HG03025 (cell line): ENCODE data around the gene GGCT.

ENCODE experiments used
- ATAC-seq: cut with Tn5 transposase; IDR thresholded peaks from one replicate; pipeline ENCODE4 v1.9.1; 2021; ENCODE audit warnings: mild to moderate bottlenecking, moderate library complexity; ENCODE audit not compliant: unreplicated experiment, low FRiP score

GGCT gene

DNA sequence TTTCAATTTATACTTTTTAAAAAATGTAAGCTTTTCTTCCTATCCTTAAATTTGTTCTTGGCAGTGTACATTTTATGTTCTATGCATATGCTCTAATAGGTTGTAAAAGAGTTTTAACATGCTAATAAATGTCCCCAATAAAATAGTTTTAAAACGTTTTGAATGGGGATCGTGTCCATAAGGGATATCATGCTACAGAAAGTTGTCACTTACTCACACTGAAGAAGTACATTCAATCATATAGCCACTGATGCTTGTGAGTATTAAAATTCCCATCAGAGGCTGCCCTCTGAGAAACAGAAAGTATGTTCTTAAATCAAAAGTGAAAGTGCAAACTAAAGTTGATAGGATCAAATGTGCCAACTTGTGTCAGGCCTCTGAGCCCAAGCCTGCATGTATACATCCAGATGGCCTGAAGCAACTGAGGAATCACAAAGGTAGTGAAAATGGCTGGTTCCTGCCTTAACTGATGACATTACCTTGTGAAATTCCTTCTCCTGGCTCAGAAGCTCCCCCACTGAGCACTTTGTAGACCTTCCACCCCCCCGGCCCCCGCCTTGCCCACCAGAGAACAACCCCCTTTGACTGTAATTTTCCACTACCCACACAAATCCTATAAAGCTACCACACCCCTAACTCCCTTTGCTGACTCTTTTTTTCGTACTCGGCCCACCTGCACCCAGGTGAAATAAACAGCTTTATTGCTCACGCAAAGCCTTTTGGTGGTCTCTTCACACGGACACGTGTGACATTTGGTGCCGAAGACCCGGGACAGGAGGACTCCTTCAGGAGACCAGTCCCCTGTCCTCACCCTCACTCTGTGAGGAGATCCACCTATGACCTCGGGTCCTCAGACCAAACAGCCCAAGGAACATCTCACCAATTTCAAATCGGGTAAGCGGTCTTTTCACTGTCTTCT is 25.2 kb downstream of the GGCT start:
- no peak for ATAC-seq

GRCh38 chr7:30478349-30479201 is 26.1 kb downstream of the GGCT start, which contains the start of gene NOD1:
Gene NOD1, minus strand, starts transcription at chr7:30478784. Its CDS starts 21,863 bp downstream, at chr7:30456921.
- ATAC-seq: peak; percentile 97

GRCh38 chr7:30476459-30477145 is 28.0 kb downstream of the GGCT start:
- ATAC-seq: no peak

DNA sequence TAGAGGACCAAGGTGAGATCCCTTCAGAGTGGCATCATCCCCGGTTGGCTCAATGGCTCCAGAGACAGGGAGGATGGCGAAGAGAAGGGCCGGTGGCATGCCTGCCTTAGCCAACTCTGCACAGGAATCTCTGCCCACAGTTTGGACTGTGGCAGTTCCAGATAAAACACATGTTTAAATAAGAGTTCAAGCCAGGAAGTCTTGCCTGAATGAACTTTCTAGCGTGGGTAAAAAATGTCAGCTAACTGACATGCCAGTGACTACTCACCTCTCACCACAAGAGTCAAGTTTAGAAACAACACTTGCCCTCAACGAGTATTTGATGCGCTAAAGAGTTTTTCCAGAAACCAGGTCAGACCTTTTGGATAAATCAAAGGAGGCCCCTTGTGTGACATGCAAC is 29.0 kb downstream of the GGCT start:
- ATAC-seq: no peak

GRCh38 chr7:30474893-30475292 is 29.7 kb downstream of the GGCT start:
- ATAC-seq: no peak

DNA sequence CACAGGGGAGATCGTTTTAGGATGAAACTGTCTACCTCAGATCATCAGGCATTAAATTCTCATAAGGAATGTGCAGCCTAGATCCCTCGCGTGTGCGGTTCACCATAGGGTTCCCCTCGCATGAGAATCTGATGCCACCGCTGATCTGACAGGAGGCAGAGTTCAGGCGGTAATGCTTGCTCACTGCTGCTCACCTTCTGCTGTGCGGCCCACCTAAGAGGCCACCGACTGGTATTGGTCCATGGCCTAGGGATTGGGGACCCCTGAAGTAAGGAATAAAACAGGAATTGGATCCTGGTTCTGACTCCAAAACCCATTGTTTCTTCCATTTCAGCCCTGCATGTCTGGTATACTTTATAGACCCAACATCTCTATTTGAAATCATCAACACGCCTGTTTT is 30.1 kb downstream of the GGCT start:
- no peak for ATAC-seq

- no peak for ATAC-seq
Measured at GRCh38 chr7:30473903-30474302, 30.7 kb downstream of the GGCT start.

- no peak for ATAC-seq
Measured at GRCh38 chr7:30472784-30473775, 31.5 kb downstream of the GGCT start.

DNA sequence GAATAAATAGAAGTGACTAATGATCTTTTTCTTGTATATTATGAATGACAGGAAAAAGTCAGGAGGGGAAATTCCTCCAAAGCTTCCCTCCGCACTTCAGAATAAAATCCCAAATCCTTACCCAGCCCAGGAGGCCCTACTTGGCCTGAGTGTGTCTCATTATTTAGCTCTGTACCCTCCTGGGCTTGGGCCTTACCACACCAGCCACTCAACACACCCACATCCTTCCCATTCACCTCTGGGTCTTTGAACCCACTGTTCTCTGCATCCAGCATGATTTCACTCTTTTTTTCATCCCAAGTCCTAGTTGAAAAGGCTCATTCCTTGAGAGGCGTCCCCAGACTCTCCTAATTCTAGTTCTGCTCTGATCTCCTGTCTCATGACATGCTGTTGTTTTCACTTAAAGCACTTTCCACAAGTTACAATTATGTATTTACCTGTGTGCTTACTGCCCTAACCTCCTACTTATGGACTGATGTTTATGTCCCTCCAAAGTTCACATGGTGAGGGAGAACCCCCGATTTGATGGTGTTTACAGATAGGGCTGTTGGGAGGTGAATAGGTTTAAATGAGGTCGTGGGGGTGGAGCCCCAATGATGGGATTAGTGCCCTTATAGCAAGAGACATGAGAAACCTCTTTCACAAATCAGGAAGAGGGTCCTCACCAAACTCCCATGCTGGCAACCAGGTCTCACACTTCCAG is 32.4 kb downstream of the GGCT start:
- ATAC-seq: no peak

DNA sequence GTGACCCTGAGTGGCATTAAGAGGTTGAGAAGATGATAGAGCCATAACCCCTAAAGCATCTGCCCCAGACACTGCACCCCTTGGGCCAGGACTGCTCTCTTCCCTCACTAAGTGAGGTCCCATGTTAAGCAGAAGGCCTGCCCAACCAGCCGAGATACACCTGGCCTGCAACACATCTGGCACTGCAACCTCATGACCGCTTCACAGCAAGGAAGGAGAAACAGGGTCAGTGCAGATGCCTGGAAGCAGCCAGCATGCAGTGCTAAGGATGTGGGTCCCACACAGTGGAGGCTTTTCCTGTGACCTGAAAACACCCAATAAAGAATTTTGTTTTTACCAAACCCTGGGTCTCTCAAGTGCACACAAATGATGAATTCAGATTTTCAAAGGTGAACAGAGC is 33.4 kb downstream of the GGCT start:
- no peak for ATAC-seq

GRCh38 chr7:30470771-30471170 is 33.9 kb downstream of the GGCT start:
- no peak for ATAC-seq

GRCh38 chr7:30470163-30470770 is 34.4 kb downstream of the GGCT start:
- no peak for ATAC-seq

DNA sequence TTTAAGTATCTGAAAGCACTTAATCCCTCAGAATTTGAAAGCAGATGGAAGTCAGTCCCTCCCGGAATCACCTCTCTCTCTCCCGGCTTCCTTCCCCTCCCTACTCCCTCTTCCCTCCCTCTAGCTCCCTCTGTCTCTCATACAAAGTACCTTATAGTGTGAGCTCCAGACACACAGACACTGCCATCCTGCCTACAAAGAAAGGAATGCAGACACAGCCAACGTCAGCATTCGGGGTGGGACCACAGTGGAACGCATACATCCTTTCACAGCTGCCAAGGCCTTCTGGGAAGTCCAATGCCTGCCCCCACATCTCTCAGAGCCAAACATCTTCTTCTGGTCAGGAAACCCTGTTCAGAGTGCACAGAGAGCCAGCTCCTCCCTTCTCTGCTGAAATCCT is 35.3 kb downstream of the GGCT start:
- ATAC-seq: no peak

- no peak for ATAC-seq
Measured at GRCh38 chr7:30468791-30469190, 35.8 kb downstream of the GGCT start.

- ATAC-seq: no peak
Measured at GRCh38 chr7:30468041-30468440, 36.6 kb downstream of the GGCT start.

DNA sequence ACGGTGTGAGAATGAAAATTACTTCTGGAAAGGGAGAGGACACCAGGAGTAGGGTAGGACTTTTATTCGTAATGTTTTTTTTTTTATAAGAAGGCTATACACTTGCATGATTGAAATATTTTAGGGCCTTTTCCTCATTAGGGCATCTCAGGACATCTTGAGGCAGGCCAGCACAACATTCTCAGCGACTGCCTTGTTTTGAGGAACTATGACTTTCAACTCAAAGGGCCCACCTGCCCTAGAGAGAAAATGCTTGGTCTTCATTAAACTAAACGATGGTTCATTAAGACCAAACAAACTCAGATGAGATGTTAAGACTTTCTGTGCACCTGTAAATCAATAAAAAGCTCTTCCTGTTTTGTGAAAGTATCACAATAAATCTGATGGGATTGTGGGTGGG is 37.4 kb downstream of the GGCT start:
- no peak for ATAC-seq

DNA sequence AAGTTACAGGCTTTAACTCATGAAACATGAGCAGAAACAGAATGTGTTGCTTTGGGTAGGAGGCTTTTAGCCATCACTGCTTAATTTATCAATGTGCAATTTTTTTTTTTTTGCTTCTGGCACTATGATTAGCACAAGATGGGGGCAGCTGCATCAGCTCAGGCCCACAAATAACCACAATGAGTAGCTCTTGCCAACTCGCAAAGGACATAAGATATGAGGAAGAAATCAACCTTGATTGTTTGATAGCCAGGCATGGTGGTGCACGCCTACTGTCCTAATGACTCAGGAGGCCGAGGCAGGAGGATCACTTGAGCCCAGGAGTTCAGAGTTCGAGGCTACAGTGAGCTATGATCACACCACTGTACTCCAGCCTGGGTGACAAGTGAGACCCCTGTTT is 38.4 kb downstream of the GGCT start:
- ATAC-seq: no peak

DNA sequence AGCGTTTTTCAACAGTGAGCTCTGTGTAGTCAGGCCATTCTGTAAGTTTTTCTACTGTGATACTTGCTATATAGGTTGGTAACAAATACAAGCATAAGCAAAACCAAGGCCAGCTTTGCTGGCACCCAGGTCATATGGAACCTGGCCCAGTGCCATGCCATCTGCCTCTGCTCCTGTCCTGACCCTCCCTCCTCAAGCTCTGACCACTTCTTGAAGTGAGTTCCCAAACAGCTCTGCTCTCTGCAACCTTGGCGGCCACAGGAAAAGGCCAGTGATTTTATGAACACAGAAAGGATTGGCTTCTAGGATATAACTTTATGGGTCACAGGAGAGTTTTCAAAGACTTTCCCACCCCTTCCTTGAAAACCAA is 38.8 kb downstream of the GGCT start:
- ATAC-seq: no peak
